ENCODE data around the gene PAH. TPM values are rescaled to one million over a fixed set of nuclear protein-coding genes. Genes with fewer than 3 reads are reported as not detected.

PAH gene
- total RNA-seq, result not detected

DNA sequence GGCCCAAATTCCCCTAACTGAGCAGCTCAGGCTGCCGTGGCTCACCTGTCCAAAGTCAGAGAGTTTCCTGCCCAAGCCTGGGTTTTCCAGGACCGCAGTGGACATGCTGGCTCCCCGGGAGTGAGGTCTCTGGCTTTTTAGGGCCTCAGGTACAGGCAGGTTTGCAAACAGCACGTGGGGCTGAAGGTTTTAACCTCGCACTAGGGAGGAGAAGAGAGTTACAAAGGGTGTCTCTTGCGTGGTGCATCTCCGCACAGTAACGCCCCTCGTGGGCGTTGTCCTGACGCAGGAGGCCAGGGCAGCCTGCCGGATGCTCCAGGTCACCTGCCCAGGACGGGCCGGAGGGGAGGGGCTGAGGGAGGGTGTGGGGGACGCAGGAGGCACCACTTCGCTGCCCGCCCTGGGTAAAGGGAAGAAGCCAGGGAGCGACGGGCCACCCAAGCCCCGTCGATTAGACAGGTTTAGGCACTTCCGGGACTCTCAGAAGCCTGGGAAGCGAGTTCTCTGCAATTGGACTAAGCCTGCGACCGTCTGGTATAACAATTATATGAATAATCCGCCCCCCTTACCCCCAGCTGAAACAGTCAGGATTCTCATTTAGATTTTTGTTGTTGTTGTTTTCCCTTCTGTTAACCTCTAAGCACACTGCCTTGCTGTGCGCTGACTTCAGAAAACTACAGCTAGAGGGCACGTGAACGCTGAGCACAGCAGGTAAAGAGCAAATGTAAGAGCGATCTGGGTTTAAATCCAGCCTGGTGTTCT is at the start of gene PAH:
Gene PAH, minus strand, starts transcription at position 219 of the 762 bp plus-strand sequence. Its CDS starts 114 bp downstream, at position 105.
- Histone ChIP-seq H3K36me3 (no peaks in the 10 kb centered on the region), H3K27me3 (no peaks in the 10 kb centered on the region), H3K4me3 (peak within 1 kb of the TSS; percentile 18 to 28), H3K4me1 (no peaks in the 10 kb centered on the region), H3K27ac (no peak within 1 kb of the TSS), H3K9me3 (no peaks in the 10 kb centered on the region)
- no peak for DNase-seq (ENCODE audit: extremely low spot score in 2 of 2)
- intact Hi-C loops (cut with DNase I), result no loop called here
- TF ChIP-seq POLR2AphosphoS5 (IDR thresholded peaks at IDR 0.05; ENCODE audit: insufficient read depth in 1 of 2, low read depth in 1 of 2) (no peak), POLR2A (IDR thresholded peaks at IDR 0.05) (no peak)
- TF ChIP-seq, protein P1, sequence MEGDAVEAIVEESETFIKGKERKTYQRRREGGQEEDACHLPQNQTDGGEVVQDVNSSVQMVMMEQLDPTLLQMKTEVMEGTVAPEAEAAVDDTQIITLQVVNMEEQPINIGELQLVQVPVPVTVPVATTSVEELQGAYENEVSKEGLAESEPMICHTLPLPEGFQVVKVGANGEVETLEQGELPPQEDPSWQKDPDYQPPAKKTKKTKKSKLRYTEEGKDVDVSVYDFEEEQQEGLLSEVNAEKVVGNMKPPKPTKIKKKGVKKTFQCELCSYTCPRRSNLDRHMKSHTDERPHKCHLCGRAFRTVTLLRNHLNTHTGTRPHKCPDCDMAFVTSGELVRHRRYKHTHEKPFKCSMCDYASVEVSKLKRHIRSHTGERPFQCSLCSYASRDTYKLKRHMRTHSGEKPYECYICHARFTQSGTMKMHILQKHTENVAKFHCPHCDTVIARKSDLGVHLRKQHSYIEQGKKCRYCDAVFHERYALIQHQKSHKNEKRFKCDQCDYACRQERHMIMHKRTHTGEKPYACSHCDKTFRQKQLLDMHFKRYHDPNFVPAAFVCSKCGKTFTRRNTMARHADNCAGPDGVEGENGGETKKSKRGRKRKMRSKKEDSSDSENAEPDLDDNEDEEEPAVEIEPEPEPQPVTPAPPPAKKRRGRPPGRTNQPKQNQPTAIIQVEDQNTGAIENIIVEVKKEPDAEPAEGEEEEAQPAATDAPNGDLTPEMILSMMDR (IDR thresholded peaks at IDR 0.05), result no peak

DNA sequence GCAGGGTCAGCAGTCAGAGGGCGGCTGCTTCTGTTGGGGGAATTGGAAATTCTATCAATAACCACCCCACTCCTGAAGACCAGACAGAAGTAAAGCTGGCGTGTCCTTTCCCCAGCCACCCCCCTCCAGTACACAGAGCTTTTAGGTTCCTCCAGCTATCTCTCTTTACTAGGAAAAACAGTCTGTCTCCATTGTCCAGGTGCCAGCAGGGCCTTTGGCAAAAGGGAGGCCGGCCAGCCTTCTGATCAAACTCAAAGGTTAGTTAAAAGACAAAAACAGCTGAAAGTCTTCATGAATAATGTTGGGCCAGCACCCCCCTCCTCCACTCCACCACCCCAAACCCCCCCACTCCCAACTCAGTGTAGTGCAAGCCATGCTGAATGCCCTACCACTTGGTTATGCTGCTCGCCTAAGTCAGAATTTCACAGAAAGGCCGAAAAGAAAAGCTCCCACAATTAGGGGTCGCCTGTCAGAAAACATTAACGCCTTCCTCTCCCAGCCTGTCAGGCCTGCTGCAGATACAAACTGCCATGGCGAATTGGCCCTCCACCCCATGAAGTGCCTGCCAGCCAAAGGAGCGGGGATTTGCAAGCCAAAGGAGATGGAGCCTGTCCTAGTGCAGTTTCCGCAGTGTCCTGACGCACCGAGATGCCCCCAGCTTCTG is 49.3 kb upstream of the PAH start:
- intact Hi-C loops (cut with DNase I), result no loop called here
- peak in 1 of 2 donors; percentile 65 for DNase-seq (ENCODE audit: extremely low spot score in 2 of 2)
- TF ChIP-seq POLR2A (IDR thresholded peaks at IDR 0.05) (no peak), POLR2AphosphoS5 (IDR thresholded peaks at IDR 0.05; ENCODE audit: insufficient read depth in 1 of 2, low read depth in 1 of 2) (no peak)
- TF ChIP-seq, protein P1 (IDR thresholded peaks at IDR 0.05), result no peak
- Histone ChIP-seq H3K27me3 (no peaks in the 10 kb centered on the region), H3K27ac (no peak overlapping the region), H3K4me1 (no peaks in the 10 kb centered on the region), H3K9me3 (no peaks in the 10 kb centered on the region), H3K36me3 (no peaks in the 10 kb centered on the region), H3K4me3 (no peak overlapping the region)

DNA sequence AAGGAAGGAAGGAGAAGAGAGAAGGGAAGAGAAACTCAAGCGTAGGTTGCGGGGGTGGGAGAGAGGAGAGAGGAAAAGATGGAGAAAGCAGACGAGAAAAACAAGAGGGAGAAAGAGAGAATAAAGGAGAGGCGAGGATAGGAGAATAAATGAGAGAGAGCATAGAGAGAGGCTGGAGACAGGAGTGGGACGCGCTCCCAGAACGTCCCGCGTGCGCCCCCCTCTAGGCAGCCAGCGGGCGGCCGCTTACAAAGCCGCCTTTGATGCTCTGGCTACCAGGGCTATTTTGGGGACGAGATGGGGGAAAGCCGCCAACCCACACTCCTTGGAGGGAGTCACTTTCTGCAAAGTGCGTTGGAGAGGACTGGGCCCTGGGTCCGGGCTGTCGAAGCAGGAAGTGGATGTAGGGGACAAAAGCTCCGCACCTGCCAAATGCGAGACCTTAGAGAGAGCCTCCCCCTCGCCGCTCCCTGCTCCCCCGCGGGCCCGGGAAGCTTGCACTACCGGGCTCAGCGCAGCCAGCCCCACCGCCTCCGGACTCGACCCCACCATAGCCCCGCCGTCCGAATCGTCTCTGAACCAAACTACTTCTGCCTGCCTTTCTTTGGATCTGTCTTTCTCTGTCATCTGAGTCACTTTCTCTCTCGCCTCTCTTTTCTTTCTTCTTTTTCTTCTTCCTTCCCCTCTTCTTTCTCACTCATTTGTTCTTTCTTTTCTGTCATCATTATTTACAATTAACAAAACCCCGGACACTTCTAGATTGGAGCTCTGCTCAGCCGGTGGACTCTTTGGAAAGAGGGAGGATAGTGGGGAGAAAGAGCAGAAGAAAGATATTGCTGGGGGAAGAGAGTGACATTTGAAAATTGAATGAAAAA is 48.5 kb upstream of the PAH start:
- Histone ChIP-seq H3K4me1 (no peaks in the 10 kb centered on the region), H3K36me3 (no peaks in the 10 kb centered on the region), H3K27ac (no peak overlapping the region), H3K4me3 (no peak overlapping the region), H3K27me3 (no peaks in the 10 kb centered on the region), H3K9me3 (no peaks in the 10 kb centered on the region)
- no peak for TF ChIP-seq POLR2AphosphoS5 (IDR thresholded peaks at IDR 0.05; ENCODE audit: insufficient read depth in 1 of 2, low read depth in 1 of 2)
- no peak for TF ChIP-seq POLR2A (IDR thresholded peaks at IDR 0.05)
- TF ChIP-seq, protein P1 (IDR thresholded peaks at IDR 0.05), result no peak
- intact Hi-C loops (cut with DNase I), result no loop called here
- DNase-seq (ENCODE audit: extremely low spot score in 2 of 2), result peak in 1 of 2 donors; percentile 47

DNA sequence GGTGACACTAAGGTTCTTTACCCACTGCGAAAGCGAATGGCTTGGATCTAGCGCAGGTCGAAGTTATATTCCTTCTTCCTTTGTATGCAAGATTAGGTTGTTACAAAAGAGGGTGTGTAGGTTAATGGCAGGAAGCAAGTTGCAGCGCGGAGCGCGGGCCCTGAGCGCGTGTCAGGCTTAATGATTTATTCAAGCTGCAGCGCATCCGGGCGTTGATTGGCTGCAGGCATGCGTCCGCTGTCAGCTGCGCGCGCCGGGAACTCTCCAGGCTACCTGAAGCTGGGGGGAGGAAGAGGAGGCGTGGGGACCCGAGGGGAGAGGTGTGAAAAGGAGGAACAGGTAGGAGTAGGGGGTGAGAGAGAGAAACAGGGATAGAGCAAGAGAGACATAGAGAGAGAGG is 47.8 kb upstream of the PAH start:
- no peaks in the 10 kb centered on the region for H3K4me1 ChIP-seq
- TF ChIP-seq POLR2A (IDR thresholded peaks at IDR 0.05), result no peak
- TF ChIP-seq, protein P1 (IDR thresholded peaks at IDR 0.05), result no peak
- TF ChIP-seq POLR2AphosphoS5 (IDR thresholded peaks at IDR 0.05; ENCODE audit: insufficient read depth in 1 of 2, low read depth in 1 of 2), result no peak
- H3K9me3 ChIP-seq, result no peaks in the 10 kb centered on the region
- peak in 1 of 2 donors; percentile 44 for DNase-seq (ENCODE audit: extremely low spot score in 2 of 2)
- no peaks in the 10 kb centered on the region for H3K27me3 ChIP-seq
- no peaks in the 10 kb centered on the region for H3K36me3 ChIP-seq
- H3K27ac ChIP-seq, result no peak overlapping the region
- no peak overlapping the region for H3K4me3 ChIP-seq
- intact Hi-C loops (cut with DNase I), result no loop called here
